ENCODE measurements around the gene MTUS2.
A peak's percentile ranks its signal among the peaks of the same experiment; 100 is the strongest.

Gene MTUS2

GRCh38 chr13:29427937-29428309 is 607.8 kb downstream of the MTUS2 start:
- no peak for DNase-seq (ENCODE audit: low spot score)
- no peak for TF ChIP-seq CTCF (IDR thresholded peaks at IDR 0.05; ENCODE audit: extremely low read depth, missing control alignments)

DNA sequence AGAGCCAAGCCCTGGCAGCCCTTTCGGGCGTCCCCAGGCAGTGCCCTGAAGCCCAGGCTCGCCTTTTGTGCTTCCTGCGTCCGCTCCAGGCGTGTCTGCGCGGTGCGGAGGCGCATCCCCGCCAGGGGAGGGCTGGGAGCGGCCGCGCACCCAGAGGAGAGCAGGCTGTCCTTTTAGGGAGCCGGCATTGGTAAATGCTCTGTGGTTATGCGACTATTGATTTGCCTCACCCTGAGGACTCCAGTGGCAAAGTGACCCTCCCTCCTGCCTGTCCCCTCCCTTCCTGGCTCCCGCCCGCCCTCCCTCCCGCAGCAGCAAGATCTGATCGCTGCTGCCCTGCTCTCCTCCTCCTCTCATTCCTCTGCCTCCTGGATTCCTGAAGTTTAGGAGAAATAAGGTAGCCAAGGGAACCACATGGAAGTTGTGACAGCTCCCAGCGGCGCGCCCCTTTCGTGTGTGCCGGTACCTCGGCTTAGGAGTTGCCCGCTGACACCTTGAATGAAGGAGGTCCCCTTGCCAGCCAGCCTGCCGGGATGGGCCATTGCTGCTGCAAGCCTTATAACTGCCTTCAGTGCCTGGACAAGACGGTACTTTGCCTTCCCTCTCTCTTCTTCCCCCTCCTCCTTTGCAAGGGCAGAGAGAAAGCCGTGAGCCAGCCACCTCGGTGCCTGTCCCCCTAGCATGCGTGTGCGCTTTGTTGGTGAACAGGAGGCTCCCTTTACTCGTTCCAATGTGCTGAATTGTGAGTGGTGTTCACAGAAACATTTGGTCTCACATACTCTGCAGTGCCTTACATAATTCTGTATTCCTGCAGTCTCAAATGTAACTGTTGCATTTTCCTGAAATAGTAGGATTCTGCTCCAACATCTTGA is 608.4 kb downstream of the MTUS2 start:
- no peak for TF ChIP-seq CTCF (IDR thresholded peaks at IDR 0.05; ENCODE audit: extremely low read depth, missing control alignments)
- DNase-seq (ENCODE audit: low spot score), result no peak

DNA sequence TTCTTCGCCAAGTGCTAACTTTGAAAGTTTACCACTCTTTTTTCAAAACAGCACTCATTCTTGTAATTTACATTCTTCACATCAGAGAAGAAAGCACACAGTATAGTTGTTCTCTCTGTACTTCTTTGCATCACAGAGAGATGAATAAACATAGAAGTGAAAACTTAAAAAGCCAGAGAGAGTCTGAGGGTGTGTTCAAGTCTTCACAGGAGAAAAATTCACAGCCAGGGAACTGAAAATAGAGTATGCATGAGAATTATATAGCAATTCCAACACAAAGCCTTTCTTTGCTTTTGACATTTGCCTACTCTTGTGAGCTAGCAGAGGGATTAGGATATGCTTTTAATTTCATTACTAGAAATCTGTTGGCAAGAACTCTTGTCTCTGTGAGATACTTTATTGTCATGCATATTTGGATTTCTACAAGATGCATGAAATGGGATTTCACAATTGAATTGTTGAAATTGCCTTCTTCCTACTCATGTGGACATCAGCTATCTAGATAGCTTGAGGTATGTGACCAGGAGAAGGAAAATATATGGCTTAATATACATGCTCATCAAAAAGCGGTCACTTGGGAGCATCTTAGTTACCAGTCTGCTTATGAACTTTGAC is 609.3 kb downstream of the MTUS2 start:
- DNase-seq (ENCODE audit: low spot score), result no peak
- TF ChIP-seq CTCF (IDR thresholded peaks at IDR 0.05; ENCODE audit: extremely low read depth, missing control alignments), result no peak

- DNase-seq (ENCODE audit: low spot score), result peak; percentile 13
- TF ChIP-seq CTCF (IDR thresholded peaks at IDR 0.05; ENCODE audit: extremely low read depth, missing control alignments), result no peak
Measured at GRCh38 chr13:29434217-29434945, 614.2 kb downstream of the MTUS2 start.

DNA sequence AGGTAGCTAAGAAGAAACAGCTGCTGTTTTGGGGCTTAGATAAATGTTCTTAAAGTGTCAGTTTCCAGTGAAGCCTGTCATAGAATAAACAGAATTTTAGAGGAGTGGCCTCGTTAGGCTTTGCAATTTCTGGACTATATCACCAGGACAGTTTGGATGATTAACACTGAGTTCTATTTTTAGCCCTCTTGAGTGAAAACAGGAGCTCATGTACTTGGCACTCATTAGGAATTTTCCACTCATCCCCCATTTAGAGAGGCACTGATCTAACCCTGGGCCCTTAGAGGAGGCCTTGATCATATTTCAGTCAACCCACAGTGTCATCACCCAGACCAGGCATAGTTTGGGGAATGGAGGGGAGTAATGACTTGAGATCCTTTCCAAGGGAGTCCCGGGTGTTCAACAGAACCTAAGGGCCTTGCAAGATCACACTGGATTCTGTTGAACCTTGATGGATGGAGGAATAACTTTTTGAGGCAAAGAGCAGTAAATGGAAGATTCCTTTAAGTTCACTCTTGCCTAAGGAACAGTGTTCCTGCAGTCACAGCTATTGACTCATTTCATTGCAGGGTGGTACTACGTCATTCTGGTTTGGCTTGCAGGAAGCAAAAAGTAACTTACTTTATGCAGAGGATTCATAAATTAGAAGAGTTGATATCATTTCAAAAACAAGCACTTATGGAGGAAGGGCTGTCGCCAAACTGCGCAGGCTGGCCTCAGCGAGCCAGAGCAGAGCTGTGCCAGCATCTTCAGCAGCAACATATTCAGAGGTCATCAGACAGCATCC is 615.2 kb downstream of the MTUS2 start:
- TF ChIP-seq CTCF (IDR thresholded peaks at IDR 0.05; ENCODE audit: extremely low read depth, missing control alignments), result no peak
- no peak for DNase-seq (ENCODE audit: low spot score)

GRCh38 chr13:29436291-29436690 is 616.2 kb downstream of the MTUS2 start:
- no peak for DNase-seq (ENCODE audit: low spot score)
- no peak for TF ChIP-seq CTCF (IDR thresholded peaks at IDR 0.05; ENCODE audit: extremely low read depth, missing control alignments)
